ENCODE measurements around the gene STK39. TPM values are rescaled to one million over a fixed set of nuclear protein-coding genes. Genes with fewer than 3 reads are reported as not detected.

Gene STK39
- total RNA-seq, 1 experiment from 2014 or later: 27.4 TPM

DNA sequence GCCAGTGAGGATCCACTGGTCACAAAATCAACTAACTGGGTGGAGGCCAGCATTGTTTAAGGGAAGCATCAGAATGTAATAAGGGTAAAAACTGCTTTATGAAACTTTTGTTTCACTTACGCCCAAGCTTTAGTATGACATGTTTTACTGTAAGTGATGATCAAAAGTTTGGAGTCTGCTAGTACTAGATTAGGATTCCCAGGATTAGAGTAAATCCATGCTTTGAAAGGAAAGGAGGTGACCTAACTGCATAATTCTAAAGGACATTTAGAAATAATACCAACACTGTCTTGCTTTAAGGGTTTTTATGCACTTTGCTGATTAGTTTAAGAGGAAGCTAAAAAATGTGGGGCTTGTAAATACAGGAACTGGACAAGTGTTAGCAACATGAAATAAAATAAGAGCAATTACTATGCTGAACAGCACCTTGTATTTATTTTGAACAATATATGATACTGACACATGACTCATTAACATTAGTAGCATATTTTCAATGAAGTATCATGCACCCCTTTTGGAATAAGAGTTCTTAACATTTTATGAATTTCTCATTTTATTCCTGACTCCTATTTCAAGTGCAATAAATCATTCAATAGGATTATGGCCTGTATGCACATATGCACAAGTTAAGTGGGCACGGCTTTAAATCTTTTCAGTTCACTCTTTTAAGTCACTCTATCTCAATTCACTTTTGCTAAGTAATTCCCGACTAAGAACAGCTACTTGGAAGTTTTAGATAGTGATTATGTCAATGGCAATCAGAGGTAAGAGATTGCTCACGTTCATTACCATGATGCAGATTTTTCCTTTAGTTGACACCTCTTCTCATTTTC lies 62.5 kb downstream of the STK39 start:
- DNase-seq (ENCODE audit: low read depth): no peak

- no peak for DNase-seq (ENCODE audit: low read depth)
These were observed 63.9 kb downstream of the STK39 start for GRCh38 chr2:168183308-168183997.

- DNase-seq (ENCODE audit: low read depth): no peak
These were observed 64.7 kb downstream of the STK39 start for GRCh38 chr2:168182550-168183249.

- DNase-seq (ENCODE audit: low read depth): no peak
These were observed 65.6 kb downstream of the STK39 start for GRCh38 chr2:168181825-168182224.

GRCh38 chr2:168180914-168181313 lies 66.5 kb downstream of the STK39 start:
- no peak for DNase-seq (ENCODE audit: low read depth)

DNA sequence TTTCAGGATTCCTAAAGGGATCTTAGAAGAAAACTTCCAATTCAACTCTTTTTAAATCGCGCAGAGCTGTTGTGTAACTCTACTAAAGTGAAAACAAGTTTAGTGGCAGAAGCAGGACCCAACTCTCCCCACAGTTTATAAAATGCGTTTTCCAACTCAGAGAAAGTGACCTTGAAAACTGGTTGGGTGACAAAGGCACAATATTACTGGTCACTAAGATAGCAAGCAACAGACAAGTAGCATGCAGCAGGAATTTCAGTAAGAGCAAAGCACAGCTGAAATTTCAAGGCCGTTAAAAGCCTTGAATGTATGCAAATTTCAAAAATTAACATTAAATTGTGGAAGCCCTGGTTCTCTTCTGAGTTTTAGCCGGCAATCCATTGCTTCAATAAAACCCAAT lies 66.9 kb downstream of the STK39 start:
- DNase-seq (ENCODE audit: low read depth): no peak

DNA sequence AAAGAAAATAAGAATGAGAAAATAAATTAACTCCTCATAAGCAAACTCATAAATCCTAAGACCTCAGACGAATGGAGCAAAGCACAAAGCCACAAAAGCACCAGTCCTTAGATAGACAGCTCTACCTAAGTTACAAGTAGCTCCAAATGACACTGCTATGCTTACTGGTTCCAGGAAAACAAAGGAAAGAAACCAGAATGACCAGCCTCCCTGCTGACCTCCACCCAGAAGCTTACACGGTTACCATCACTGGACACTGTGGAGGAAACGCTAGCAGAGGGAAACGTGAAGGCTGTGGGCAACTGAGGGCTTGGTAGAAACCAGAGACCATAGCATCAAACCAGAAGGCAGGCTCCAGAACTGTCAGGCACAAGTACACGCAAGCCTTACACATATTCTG lies 67.8 kb downstream of the STK39 start:
- DNase-seq (ENCODE audit: low read depth): no peak

DNA sequence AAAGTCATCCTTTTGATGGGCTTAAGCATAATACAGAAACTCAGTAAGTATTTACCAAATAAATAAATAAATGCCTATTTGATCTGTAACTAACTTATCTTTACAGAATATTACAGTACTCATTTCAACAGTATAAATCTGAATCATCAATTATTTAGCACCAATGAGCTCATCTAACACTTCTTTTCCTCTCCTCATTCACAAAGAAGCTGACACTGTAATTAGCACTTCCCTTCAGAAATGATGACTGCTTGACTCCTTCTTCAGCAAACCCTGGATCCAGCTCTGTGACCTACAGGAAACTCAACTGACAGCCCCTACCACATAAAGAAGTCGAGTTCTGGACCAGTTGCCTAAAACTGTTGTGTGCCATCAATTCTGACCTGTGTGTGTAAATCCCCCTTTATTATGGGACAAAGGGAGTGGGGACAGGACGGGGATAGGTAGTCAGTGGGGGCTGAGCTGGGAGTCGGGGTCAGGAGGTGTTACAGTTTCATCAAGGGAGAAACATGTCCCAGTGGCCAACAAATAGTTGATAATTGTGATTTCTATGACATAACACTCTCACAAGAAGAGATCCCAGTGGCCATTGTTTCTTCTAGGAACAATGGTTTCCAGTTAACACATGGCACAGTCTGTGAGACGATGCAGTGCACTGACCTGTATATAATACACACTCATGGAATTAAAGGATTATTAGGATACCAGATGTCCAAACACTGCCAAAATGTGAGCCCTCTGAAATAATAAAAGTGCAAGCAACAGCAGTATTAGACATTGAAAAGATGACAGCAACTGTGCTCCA lies 68.7 kb downstream of the STK39 start:
- no peak for DNase-seq (ENCODE audit: low read depth)

- DNase-seq (ENCODE audit: low read depth): no peak
These were observed 71.0 kb downstream of the STK39 start for GRCh38 chr2:168176402-168176801.

DNA sequence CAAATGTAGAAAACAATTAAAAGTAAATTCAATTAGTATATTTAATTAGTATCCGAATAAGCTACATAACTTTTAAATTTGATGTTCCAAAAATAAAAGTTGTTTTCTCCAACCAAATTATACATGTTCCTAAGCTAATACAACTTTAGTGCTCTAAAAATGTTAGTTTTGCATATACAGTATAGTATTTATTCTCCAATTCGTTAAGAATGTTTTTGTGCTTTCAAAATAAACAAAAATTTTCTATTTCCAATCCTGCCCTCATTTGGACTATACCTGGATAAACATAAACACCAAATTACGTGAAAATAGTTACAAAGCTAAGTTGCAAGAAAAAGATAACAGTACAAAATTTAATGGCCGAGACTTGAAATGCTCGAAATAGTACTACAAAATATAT lies 71.9 kb downstream of the STK39 start:
- DNase-seq (ENCODE audit: low read depth): no peak

DNA sequence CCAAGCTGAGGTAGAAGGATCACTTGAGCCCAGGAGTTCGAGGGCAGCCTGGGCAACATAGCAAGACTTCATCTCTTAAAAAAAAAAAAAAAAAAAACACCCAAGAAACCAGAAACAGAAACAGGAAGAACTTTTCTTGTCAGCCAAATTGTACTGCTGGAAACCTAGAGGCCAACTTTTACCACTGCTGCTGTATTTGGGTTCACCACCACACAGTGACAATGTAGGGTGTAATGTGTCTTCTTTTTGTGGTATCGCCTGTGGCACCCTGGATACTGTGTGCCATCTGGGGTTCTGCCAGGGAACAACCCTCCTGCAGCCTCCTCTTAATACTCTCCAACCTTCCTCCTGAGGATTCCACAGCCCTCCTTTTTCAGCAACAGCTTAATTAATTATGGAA lies 72.6 kb downstream of the STK39 start:
- no peak for DNase-seq (ENCODE audit: low read depth)

DNA sequence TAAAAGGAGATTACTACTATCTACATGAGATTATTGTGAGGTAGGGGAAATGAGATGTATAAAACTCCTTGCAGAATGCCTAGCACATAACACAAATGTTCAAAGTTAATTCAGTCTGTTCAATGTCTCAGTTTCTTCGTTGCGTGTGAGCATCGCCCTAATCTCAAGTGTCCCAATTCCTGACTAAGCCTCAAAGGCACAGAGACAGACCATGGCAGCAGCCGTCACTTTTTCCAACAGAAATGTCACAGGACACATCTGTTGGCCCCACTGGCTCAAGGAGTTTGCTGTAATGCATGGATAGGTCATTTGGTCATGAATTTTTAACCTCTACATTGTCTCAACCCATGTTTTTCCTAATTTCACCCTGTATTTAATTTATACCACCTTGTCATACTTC lies 75.3 kb downstream of the STK39 start:
- DNase-seq (ENCODE audit: low read depth): no peak

- DNase-seq (ENCODE audit: low read depth): no peak
These were observed 76.2 kb downstream of the STK39 start for GRCh38 chr2:168171059-168171762.

DNA sequence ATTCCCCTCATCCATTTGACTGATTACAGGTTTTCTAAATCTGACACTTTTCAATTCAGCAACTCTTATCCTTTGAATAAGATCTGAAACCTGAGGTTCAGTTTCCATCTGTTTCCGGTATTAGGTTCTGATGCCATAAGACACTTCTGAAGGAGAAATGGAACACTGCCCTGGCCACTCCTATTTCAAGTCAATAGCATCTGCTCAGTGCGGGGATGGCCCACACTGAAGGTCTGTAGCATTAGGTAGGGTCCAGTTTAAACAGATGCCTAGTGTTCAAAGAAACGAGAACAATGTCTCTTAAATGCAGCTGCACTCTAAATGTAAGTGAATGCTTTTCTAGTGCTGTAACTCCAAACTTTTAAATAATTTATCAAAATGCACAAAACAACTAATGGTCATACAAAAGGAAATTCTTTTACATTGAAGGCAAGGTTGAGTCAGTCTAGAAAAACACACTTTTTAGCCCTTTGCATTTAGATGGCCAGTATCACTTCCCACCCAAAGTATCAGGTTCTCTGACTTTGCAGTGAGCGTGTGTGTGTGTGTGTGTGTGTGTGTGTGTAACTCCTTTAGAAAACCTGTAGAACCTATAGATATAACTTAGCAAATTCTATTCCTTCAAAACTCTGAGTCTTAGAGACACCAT lies 78.2 kb downstream of the STK39 start:
- DNase-seq (ENCODE audit: low read depth): no peak

DNA sequence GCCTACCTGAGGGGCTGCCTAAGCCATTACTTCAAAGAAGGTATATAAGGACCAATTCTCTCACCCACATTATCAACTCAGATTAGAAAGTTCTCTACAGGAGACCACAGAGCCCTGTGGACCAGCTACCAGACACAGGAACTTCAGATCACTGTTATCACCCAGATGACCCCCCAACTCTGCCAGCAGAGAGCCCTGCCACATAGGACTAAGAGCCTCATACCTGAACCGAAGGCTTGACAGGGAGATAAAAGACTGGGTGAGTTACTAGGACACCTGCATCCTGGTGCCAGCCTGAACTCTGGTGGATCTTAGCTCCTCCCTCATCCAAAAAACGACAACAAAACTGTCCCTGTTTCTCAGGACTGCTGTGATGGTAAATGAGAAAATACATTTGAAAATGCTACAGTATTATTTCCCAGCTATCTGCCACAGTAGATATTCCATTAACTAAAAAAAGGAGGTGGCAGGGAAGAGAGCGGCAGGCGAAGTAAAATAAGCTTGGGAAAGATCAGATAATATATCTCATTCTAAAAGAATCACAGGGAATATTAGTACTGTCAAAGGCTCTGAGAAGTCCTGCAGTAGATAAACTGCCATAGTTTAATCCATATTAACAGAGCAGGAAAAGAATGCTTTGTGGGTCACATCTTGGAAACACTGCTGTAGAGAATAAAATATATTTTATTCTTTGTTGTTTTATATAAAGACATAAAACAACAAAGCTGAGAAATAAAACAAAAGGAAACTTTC lies 79.7 kb downstream of the STK39 start:
- DNase-seq (ENCODE audit: low read depth): no peak

GRCh38 chr2:168166902-168167510 lies 80.4 kb downstream of the STK39 start:
- peak; percentile 57 for DNase-seq (ENCODE audit: low read depth)

GRCh38 chr2:168165985-168166901 lies 81.2 kb downstream of the STK39 start:
- DNase-seq (ENCODE audit: low read depth): no peak

DNA sequence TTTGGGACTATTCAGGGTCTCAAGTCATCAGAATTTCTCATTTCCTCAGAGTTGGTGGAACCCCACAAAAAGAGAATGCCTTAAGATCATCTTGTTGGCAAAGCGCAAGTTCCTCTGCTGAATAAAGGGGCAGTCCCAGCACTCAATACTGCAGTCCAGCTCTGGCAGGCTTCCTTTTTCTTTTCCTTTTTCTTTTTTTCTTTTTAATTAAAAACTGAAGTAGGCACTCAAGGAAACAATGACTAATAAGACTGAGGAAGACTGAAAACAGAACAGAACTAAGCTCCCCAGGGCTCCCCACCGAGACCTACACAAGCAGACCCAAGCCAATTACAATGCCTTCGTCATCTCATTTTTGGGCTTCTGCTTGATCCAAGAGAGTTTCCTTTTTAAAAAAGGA lies 82.0 kb downstream of the STK39 start:
- no peak for DNase-seq (ENCODE audit: low read depth)

All from RPMI7951 (cell line).